NAMALWA (cell line): Measurements from ENCODE around the gene OVCA2.

Source experiments
- DNase-seq: peaks from one replicate; pipeline ENCODE4 v3.0.0-alpha.2; 2015; ENCODE audit warnings: low spot score

The OVCA2 gene

DNA sequence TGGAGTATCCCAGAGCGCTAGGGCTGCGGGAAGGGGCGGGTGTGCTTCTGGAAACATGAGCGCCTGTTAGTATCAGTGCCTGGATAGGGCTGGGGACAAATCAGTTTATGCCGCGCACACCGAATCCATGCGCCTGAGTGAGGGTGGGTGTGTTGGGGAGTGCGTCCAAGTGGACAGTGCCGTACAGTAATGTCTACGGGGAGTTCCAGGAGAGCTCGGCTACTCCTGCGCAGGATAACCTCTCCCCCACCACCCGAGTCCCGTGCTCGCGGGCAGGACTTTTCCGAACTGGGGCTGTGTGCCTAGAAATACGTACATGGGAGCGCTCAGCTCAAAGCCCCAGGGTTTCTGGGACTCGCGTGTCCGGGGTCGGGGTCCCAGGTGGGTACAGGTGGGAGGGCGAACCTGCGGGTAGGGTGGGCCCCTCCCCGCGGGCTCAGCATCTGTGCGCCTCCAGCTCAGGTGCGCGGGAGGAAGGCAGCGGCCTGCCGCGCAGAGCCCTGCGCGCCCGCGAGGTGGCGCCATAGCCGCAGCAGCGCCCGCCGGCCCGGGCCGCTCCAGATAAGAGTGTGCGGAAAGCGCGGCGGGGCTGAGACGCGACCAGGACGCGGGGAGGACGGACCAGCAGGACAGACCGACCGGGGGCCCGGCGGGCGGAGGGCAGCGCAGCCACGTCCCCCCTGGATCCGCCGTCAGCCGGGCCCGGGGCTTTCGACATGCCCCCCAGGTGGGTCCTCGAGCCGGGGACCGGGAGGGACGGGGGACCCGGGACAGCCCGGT, 12.9 kb downstream of the OVCA2 start, which contains the start of gene HIC1:
Gene HIC1 (plus strand): TSS at position 592 of the 780 bp plus-strand sequence. CDS start 1,588 bp downstream, outside the sequence.
- peak; percentile 62 for DNase-seq

DNA sequence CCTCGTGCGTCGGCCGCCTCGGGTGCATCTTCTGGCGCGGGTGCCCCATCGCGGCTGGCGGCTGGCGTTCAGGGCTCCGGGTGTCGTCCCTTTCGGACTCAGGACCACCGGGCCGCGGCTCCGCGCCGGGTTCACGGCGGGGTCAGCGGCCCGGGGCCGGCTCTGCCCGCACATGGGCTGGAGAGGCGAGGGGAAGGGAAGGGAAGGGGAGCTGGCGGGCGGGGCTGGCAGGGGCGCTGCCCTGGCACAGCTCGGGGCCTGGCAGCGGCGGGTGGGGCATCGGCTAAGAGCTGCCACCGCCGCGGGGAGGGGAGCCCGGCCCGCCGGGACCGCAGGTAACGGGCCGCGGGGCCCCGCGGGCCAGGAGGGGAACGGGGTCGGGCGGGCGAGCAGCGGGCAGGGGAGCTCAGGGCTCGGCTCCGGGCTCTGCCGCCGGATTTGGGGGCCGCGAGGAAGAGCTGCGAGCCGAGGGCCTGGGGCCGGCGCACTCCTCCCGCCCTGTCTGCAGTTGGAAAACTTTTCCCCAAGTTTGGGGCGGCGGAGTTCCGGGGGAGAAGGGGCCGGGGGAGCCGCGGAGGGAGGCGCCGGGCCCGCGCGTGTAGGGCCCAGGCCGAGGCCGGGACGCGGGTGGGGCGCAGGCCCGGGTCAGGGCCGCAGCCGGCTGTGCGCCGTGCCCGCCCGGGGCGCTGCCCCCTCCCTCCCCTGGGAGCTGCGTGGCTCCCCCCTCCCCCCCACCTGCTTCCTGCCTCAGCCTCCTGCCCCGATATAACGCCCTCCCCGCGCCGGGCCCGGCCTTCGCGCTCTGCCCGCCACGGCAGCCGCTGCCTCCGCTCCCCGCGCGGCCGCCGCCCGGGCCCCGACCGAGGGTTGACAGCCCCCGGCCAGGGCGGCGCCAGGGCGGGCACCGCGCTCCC, 13.7 kb downstream of the OVCA2 start:
- no peak for DNase-seq

DNA sequence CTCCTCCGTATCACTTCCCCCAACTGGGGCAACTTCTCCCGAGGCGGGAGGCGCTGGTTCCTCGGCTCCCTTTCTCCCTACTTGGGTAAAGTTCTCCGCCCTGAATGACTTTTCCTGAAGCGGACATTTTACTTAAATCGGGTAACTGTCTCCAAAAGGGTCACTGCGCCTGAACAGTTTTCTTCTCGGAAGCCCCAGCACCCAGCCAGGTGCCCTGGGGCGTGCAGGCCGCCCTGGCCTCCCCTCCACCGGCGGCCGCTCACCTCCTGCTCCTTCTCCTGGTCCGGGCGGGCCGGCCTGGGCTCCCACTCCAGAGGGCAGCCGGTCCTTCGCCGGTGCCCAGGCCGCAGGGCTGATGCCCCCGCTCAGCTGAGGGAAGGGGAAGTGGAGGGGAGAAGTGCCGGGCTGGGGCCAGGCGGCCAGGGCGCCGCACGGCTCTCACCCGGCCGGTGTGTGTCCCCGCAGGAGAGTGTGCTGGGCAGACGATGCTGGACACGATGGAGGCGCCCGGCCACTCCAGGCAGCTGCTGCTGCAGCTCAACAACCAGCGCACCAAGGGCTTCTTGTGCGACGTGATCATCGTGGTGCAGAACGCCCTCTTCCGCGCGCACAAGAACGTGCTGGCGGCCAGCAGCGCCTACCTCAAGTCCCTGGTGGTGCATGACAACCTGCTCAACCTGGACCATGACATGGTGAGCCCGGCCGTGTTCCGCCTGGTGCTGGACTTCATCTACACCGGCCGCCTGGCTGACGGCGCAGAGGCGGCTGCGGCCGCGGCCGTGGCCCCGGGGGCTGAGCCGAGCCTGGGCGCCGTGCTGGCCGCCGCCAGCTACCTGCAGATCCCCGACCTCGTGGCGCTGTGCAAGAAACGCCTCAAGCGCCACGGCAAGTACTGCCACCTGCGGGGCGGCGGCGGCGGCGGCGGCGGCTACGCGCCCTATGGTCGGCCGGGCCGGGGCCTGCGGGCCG, 14.7 kb downstream of the OVCA2 start:
- no peak for DNase-seq

DNA sequence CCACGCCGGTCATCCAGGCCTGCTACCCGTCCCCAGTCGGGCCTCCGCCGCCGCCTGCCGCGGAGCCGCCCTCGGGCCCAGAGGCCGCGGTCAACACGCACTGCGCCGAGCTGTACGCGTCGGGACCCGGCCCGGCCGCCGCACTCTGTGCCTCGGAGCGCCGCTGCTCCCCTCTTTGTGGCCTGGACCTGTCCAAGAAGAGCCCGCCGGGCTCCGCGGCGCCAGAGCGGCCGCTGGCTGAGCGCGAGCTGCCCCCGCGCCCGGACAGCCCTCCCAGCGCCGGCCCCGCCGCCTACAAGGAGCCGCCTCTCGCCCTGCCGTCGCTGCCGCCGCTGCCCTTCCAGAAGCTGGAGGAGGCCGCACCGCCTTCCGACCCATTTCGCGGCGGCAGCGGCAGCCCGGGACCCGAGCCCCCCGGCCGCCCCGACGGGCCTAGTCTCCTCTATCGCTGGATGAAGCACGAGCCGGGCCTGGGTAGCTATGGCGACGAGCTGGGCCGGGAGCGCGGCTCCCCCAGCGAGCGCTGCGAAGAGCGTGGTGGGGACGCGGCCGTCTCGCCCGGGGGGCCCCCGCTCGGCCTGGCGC, 15.4 kb downstream of the OVCA2 start:
- DNase-seq = no peak

DNA sequence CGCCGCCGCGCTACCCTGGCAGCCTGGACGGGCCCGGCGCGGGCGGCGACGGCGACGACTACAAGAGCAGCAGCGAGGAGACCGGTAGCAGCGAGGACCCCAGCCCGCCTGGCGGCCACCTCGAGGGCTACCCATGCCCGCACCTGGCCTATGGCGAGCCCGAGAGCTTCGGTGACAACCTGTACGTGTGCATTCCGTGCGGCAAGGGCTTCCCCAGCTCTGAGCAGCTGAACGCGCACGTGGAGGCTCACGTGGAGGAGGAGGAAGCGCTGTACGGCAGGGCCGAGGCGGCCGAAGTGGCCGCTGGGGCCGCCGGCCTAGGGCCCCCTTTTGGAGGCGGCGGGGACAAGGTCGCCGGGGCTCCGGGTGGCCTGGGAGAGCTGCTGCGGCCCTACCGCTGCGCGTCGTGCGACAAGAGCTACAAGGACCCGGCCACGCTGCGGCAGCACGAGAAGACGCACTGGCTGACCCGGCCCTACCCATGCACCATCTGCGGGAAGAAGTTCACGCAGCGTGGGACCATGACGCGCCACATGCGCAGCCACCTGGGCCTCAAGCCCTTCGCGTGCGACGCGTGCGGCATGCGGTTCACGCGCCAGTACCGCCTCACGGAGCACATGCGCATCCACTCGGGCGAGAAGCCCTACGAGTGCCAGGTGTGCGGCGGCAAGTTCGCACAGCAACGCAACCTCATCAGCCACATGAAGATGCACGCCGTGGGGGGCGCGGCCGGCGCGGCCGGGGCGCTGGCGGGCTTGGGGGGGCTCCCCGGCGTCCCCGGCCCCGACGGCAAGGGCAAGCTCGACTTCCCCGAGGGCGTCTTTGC, 16.2 kb downstream of the OVCA2 start:
- no peak for DNase-seq

DNA sequence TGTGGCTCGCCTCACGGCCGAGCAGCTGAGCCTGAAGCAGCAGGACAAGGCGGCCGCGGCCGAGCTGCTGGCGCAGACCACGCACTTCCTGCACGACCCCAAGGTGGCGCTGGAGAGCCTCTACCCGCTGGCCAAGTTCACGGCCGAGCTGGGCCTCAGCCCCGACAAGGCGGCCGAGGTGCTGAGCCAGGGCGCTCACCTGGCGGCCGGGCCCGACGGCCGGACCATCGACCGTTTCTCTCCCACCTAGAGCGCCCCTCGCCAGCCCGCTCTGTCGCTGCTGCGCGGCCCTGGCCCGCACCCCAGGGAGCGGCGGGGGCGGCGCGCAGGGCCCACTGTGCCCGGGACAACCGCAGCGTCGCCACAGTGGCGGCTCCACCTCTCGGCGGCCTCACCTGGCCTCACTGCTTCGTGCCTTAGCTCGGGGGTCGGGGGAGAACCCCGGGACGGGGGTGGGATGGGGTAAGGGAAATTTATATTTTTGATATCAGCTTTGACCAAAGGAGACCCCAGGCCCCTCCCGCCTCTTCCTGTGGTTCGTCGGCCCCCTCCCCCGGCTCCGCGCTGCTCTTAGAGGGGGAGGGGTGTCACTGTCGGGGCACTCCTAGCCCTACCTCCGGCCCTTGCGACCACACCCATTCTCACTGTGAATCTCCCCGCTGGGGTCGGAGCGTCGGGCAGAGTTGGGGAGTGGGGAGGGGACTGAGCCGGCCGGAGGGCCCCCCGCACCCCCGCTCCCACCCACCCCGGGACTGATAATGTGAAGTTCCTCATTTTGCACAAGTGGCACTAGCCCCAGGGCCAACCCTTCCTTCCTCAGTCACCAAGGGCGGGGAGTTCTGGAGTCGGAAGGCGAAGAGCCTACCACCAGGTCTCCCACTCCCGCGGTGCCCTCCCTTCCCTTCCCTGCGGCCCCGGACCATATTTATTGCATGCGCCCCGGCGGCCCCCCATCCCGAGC, 17.0 kb downstream of the OVCA2 start:
- peak; percentile 45 for DNase-seq

DNA sequence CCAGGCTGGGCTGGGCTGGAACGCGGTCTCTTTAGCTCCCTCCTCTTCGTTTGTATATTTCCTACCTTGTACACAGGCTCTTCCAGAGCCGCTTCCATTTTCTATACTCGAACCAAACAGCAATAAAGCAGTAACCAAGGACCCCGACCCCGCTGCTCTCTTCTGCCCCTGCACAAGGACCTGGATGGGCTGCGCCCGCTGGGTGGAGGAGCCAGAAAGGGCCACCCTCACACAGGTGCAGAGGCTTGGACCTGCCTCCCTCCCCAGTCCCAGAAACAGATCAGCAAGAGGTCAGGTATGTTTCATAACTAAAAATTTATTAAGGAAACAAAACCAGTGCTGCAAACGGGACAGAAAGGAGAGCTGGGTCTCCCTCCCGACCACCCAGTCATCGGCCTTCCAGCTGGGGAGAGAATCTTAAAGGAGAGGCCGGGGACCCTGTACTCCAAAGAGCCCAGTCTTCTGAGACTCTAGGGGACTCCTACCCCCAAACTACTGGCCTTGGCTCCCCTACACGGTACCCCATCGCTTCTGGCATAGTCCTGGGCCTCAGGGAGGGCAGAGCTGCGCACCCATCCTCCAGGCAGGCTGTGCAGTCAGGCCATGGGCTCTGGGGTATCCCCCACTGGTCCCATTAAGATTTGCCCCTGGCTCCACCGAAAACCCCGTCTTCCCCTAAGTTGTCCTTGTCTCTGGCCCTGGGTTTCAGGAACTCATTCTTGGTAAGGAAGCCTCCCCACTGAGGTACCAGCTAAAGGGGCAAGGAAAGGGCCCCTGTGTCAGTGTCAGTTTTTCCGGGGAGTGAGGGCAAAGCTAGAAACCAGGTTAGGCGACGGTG, 17.9 kb downstream of the OVCA2 start:
- DNase-seq = no peak

DNA sequence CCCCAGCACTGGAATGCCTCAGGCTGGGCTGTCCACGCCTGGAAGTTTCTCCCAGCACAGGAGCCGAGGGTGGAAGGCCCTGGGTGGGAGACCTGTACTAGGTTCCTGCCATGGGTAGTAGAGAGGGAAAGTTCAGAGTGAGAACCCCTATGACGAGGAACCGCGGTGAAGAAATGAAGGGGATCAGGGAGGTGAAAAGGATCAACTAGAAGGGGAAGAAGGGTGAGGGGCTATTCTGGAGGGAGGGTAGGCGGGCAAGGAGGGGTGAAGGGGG, 18.5 kb downstream of the OVCA2 start:
- no peak for DNase-seq

DNA sequence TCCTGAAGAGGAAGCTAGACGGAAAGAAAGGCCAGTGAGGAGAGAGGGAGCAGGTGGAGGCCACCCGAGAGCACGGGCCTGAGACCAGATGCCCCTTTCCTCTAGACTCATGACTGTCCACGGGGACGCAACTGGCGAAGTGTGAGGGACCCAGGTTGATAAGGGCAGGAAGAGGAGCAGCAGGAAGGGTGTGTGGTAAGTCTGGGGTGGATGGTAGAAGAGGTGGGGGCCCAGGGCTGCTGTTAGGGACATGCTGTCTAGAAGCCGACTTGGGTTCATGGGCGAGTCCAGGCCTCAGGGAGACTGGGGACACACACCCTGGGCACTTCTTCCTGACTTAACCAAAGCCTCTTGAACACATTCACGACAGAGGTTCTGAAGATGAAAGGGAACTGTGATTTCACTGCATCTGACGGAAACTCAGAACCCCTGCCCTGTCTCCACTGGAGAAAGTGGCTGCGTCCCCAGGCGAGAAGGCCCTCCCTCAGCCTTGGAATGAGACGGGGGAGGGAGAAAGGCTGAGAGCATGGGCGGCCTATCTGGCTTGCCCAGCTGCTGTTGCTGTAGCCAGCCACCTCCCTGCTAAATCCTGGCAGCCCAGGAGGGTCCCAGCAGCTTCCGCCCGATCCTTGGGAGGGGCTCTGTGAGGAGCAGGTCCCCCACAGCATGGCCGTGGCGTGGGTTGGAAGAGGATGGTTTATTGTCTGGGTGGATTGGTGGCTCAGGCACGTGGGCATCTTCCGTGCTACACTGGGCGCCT, 19.0 kb downstream of the OVCA2 start:
- no peak for DNase-seq

DNA sequence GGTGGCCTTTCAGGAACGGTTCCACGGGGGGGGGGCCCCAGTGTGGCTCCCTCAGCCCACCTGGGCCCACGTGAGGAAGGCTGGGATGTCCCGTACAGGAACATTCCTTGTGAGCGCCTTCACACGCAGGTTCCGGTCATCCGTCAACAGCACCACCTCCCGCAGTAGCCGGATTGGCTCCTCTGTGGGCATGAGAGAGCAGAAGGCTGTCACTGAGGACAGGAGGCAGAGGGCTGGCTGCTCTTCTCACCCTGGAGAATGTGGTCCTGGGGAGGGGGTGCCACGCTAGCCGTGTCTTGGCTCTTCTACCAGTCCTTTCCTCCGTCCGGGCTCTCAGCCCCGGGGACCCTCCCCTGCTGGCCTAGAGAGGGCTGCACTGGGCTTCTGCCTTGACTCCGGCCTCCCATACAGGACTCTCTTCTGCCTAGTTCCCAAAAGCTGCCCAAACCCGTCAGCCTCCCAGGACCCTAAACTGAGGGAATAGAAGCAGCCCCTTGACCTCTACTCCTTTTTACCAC, 19.7 kb downstream of the OVCA2 start:
- DNase-seq = no peak

DNA sequence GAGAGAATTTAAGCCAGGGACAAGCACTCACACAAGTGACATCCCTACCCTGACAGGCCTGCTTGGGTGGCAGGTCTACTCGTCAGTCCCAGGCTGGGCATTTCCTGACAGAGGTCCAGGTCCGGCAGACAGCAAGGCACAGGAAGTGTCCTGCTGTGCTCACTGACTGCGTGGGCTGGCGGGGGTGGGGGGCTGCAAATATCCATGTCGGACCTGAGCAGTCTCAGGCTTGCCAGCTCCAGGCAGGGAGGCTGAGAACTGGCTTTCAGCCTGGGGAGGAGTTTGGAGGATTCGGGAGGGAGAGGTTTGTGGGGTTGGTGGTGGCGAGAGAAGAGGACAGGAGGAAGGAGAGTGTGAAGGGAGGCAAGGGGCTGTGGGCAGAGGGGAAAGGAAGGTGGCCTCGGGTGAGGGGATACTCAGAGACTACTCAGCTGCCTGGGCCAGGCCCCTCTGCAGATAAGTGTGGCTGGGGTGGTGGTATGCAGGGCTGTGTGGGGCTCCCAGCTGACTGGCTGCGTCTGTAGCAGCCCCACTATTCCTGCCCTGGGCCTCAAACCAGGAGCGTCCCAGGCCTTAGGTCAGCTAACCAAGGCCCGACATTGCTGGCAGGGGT, 20.9 kb downstream of the OVCA2 start:
- no peak for DNase-seq

DNA sequence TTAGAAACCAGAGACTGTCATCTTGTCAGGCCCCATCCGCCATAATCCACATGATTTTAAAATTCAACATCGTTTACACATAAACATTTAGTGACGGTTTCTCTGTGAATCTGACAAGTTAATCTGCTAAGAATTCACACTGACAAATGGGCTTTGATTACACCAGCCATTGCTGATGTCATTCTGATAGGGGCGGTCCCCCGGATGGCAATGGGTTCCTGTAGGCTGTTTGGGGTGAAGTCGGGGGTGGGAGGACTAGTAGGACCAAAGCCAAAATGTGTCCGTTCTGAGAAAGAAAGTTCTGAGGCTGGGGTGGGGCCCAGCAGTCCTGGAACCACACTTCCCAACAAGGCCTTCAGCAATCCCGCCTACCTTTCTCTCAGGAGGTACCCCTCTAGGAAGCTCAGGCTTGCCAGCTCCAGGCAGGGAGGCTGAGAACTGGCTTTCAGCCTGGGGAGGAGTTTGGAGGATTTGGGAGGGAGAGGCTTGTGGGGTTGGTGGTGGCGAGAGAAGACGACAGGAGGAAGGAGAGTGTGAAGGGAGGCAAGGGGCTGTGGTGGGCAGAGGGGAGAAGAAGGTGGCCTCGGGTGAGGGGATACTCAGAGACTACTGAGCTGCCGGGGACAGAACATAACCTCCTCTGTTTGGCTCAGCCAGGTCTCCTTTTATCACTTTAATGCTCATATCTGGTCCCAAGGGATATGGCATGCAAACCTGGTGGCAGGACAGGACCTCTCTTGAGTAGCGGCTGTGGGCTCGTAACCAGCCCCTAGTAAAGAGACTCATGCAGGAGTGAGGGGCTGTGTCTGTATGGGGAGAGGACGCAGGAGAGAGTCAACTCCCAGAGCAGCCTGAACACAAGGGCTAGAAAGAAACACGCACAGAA, 21.7 kb downstream of the OVCA2 start:
- no peak for DNase-seq

DNA sequence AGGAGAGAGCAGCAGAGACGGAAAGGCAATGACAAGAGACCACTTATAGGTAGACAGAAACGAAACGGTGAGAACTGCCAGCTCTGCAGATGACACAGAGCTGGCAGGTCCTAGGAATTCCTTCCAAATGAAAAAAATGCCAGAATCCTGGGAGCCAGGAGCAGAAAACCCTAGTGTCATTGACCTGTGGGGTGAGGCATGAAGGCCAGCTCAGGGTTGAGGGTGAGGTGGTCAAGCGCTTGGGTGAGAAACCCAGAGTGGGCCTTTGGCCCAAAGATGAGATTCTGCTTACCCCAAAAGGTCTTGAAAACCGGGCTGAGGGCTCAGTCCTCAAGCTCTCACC, 22.3 kb downstream of the OVCA2 start:
- DNase-seq = no peak

DNA sequence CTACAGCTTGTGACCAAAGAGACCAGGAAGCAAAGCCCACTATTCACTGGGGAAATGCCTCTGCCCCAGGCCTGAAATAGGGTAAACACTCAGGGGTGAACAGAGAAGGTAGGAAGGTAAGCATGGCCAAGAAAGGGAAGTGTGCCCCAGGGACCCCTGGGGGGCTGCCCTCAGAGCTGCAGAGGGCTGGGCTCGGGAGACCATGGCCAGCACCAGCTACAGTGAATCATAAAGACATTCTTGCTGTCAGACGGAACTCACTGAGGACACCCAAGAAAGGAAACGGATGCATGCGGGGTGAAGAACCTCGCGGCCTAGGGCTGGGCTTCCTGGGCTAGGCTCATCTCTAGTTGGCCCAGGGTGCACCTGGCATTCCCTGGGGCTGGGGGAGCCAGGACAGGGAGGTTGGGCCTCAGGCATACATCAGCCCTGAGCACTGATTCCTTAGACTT, 22.7 kb downstream of the OVCA2 start:
- DNase-seq = no peak

DNA sequence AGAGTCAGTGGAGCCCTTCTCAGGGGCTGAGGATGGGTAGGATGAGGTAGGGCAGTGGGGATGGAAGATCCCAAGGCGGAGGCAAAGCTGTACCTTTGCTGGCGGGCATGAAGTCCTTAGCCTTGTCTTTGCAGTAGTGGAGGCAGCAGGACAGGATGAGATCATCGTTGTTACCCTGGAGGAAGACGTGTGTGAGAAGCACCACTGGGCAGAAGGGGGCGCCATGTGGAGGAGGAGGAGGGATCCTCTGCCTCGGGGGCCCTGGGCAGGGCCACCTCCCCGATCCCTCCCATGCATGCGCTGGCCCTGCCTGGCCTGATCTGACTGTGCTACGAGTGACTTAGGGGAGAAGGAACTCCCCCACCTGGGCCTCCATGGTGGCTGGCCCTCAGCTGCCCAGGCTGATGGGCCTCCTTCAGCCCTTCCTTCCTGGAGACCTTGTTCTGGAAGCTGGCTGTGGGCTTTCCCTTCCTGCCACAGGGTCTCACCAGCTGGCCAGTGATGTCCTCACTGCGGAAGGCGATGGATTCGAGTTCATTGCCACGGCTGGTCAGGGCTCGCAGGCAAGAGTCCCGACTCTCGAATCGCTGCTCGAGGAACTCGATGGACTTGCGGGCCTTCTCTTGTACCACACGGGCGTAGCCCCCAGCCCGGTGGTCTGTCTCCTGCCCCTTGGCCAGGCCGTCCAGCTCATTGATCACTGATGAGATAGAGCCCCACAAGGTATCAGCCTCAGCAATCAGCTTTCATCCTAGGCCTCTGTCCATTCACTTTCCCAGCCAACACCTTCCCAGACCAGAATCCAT, 23.4 kb downstream of the OVCA2 start:
- DNase-seq = peak; percentile 47
